IgD-negative memory B cell (primary cell): ENCODE measurements around the gene ZKSCAN4. TPM values are rescaled to one million over a fixed set of nuclear protein-coding genes. Genes with fewer than 3 reads are reported as not detected.

Source experiments
- H3K27ac Mint-ChIP-seq, 3 donors: one replicate each; pipeline ENCODE4 v1.8.0; 2020 to 2022; ENCODE audit warnings: mild to moderate bottlenecking in 3 of 3, mixed read lengths in 3 of 3, moderate library complexity in 1 of 3
- H3K27me3 Mint-ChIP-seq: one replicate; pipeline ENCODE4 v1.8.0; 2021; ENCODE audit warnings: mixed read lengths
- H3K36me3 Mint-ChIP-seq: one replicate; pipeline ENCODE4 v1.8.0; 2020; ENCODE audit warnings: mild to moderate bottlenecking, mixed read lengths
- H3K4me1 Mint-ChIP-seq, 3 donors: one replicate each; pipeline ENCODE4 v1.8.0; 2020 to 2022; ENCODE audit warnings: mixed read lengths in 3 of 3, mild to moderate bottlenecking in 1 of 3
- H3K4me3 Mint-ChIP-seq, 4 donors: one replicate each; pipeline ENCODE4 v1.8.0; 2020 to 2022; ENCODE audit warnings: mild to moderate bottlenecking in 4 of 4, mixed read lengths in 4 of 4, moderate library complexity in 3 of 4
- H3K9me3 Mint-ChIP-seq, 3 donors: one replicate each; pipeline ENCODE4 v1.8.0; 2020 to 2021; ENCODE audit warnings: mixed read lengths in 3 of 3, mild to moderate bottlenecking in 1 of 3
- polyA plus RNA-seq: library from polyadenylated mRNA; unstranded; fragments of 300-500 nt; fragmentation: Illumina TruSeq; gene quantifications from one replicate; pipeline ENCODE4 v1.2.3, GENCODE V29; 2021

The ZKSCAN4 gene
- polyA plus RNA-seq, 1 donor from 2014 or later: 3.4 TPM

- Mint-ChIP-seq H3K4me3 (peak overlapping the region in 1 of 4 donors; percentile 49), H3K27ac (no peak overlapping the region), H3K36me3 (no peaks in the 10 kb centered on the region), H3K27me3 (no peaks in the 10 kb centered on the region), H3K4me1 (peaks cover 0 to 12% (median 2%) of the 10 kb centered on the region in 3 donors), H3K9me3 (no peaks in the 10 kb centered on the region)
These were observed 12.8 kb upstream of the ZKSCAN4 start for GRCh38 chr6:28264834-28265401.

GRCh38 chr6:28263922-28264321, 11.9 kb upstream of the ZKSCAN4 start:
- Mint-ChIP-seq H3K27me3 (peaks cover under 1% of the 10 kb centered on the region), H3K4me1 (peaks cover 0 to 10% (median 2%) of the 10 kb centered on the region in 3 donors), H3K27ac (no peak overlapping the region), H3K4me3 (peak overlapping the region in 1 of 4 donors; percentile 49), H3K36me3 (peaks cover 4% of the 10 kb centered on the region), H3K9me3 (peaks cover 0 to 5% (median under 1%) of the 10 kb centered on the region in 3 donors)

- Mint-ChIP-seq H3K27me3 (peaks cover 5% of the 10 kb centered on the region), H3K36me3 (peaks cover 7% of the 10 kb centered on the region), H3K4me1 (peaks cover 2 to 4% (median 3%) of the 10 kb centered on the region in 3 donors), H3K4me3 (peak within 1 kb of the TSS; percentile 51 to 87 (median 71)), H3K27ac (peak within 1 kb of the TSS in 2 of 3 donors; percentile 59 to 60), H3K9me3 (peaks cover 0 to 8% (median 3%) of the 10 kb centered on the region in 3 donors)
These were observed 7.1 kb upstream of the ZKSCAN4 start, which contains the start of gene NKAPL for GRCh38 chr6:28258877-28259777. Gene NKAPL (plus strand): TSS chr6:28259297. CDS start chr6:28259372, 75 bp downstream.

GRCh38 chr6:28257042-28257441, 5.0 kb upstream of the ZKSCAN4 start:
- Mint-ChIP-seq H3K4me3 (peak overlapping the region in 1 of 4 donors; percentile 49), H3K9me3 (peaks cover 0 to 9% (median 3%) of the 10 kb centered on the region in 3 donors), H3K27ac (no peak overlapping the region), H3K36me3 (peaks cover 7% of the 10 kb centered on the region), H3K4me1 (peaks cover 5 to 8% (median 8%) of the 10 kb centered on the region in 3 donors), H3K27me3 (peaks cover 5% of the 10 kb centered on the region)

GRCh38 chr6:28254121-28254519, 2.1 kb upstream of the ZKSCAN4 start:
- Mint-ChIP-seq H3K27me3 (peaks cover 5% of the 10 kb centered on the region), H3K4me1 (peaks cover 17 to 25% (median 20%) of the 10 kb centered on the region in 3 donors), H3K9me3 (peaks cover 0 to 5% (median 3%) of the 10 kb centered on the region in 3 donors), H3K27ac (no peak overlapping the region), H3K4me3 (no peak overlapping the region), H3K36me3 (peaks cover 5% of the 10 kb centered on the region)

GRCh38 chr6:28251661-28252008, 434 bp downstream of the ZKSCAN4 start:
- Mint-ChIP-seq H3K4me1 (peaks cover 14 to 22% (median 16%) of the 10 kb centered on the region in 3 donors), H3K27ac (peak overlapping the region; percentile 40 to 95 (median 88)), H3K4me3 (peak overlapping the region; percentile 97 to 100 (median 100)), H3K9me3 (peaks cover 0 to 2% (median 0%) of the 10 kb centered on the region in 3 donors), H3K27me3 (peaks cover 3% of the 10 kb centered on the region), H3K36me3 (peaks cover 6% of the 10 kb centered on the region)

GRCh38 chr6:28250747-28251146, 1.3 kb downstream of the ZKSCAN4 start:
- Mint-ChIP-seq H3K9me3 (peaks cover 0 to 2% (median 0%) of the 10 kb centered on the region in 3 donors), H3K36me3 (peaks cover 10% of the 10 kb centered on the region), H3K27me3 (peaks cover 3% of the 10 kb centered on the region), H3K4me3 (peak overlapping the region; percentile 24 to 84 (median 60)), H3K27ac (peak overlapping the region in 2 of 3 donors; percentile 53 to 60), H3K4me1 (peaks cover 14 to 22% (median 16%) of the 10 kb centered on the region in 3 donors)

GRCh38 chr6:28248916-28249315, 3.2 kb downstream of the ZKSCAN4 start:
- Mint-ChIP-seq H3K4me3 (peak overlapping the region in 1 of 4 donors; percentile 71), H3K4me1 (peaks cover 14 to 22% (median 20%) of the 10 kb centered on the region in 3 donors), H3K27ac (no peak overlapping the region), H3K36me3 (peaks cover 17% of the 10 kb centered on the region), H3K9me3 (peaks cover 0 to 2% (median 0%) of the 10 kb centered on the region in 3 donors), H3K27me3 (no peaks in the 10 kb centered on the region)

- no peak overlapping the region for H3K4me3 Mint-ChIP-seq
- no peak overlapping the region for H3K27ac Mint-ChIP-seq
- peaks cover 4% of the 10 kb centered on the region in 3 donors for H3K4me1 Mint-ChIP-seq
- no peaks in the 10 kb centered on the region for H3K27me3 Mint-ChIP-seq
- peaks cover 17% of the 10 kb centered on the region for H3K36me3 Mint-ChIP-seq
- no peaks in the 10 kb centered on the region for H3K9me3 Mint-ChIP-seq
These were observed 6.7 kb downstream of the ZKSCAN4 start for GRCh38 chr6:28245206-28245941.

- H3K36me3 Mint-ChIP-seq: peaks cover 14% of the 10 kb centered on the region
- H3K9me3 Mint-ChIP-seq: no peaks in the 10 kb centered on the region
- H3K4me3 Mint-ChIP-seq: no peak overlapping the region
- peaks cover 0 to 4% (median 0%) of the 10 kb centered on the region in 3 donors for H3K4me1 Mint-ChIP-seq
- H3K27ac Mint-ChIP-seq: no peak overlapping the region
- no peaks in the 10 kb centered on the region for H3K27me3 Mint-ChIP-seq
These were observed 8.1 kb downstream of the ZKSCAN4 start for GRCh38 chr6:28243946-28244345.

GRCh38 chr6:28240471-28240870, 11.6 kb downstream of the ZKSCAN4 start:
- H3K9me3 Mint-ChIP-seq: no peaks in the 10 kb centered on the region
- peak overlapping the region in 1 of 3 donors; percentile 8 for H3K27ac Mint-ChIP-seq
- peaks cover 0 to 4% (median 0%) of the 10 kb centered on the region in 3 donors for H3K4me1 Mint-ChIP-seq
- no peaks in the 10 kb centered on the region for H3K27me3 Mint-ChIP-seq
- peaks cover 9% of the 10 kb centered on the region for H3K36me3 Mint-ChIP-seq
- no peak overlapping the region for H3K4me3 Mint-ChIP-seq

- Mint-ChIP-seq H3K9me3 (no peaks in the 10 kb centered on the region), H3K36me3 (peaks cover 9% of the 10 kb centered on the region), H3K4me3 (no peak overlapping the region), H3K27ac (no peak overlapping the region), H3K4me1 (peaks cover 0 to 4% (median 0%) of the 10 kb centered on the region in 3 donors), H3K27me3 (no peaks in the 10 kb centered on the region)
These were observed 12.4 kb downstream of the ZKSCAN4 start for GRCh38 chr6:28239636-28240035.

- Mint-ChIP-seq H3K4me3 (no peak overlapping the region), H3K9me3 (no peaks in the 10 kb centered on the region), H3K36me3 (peaks cover 11% of the 10 kb centered on the region), H3K4me1 (peaks cover 0 to 2% (median 0%) of the 10 kb centered on the region in 3 donors), H3K27me3 (no peaks in the 10 kb centered on the region), H3K27ac (no peak overlapping the region)
These were observed 16.1 kb downstream of the ZKSCAN4 start for GRCh38 chr6:28235912-28236452.

- peaks cover 12% of the 10 kb centered on the region for H3K36me3 Mint-ChIP-seq
- H3K27me3 Mint-ChIP-seq: no peaks in the 10 kb centered on the region
- no peak overlapping the region for H3K27ac Mint-ChIP-seq
- peaks cover 1 to 5% (median 2%) of the 10 kb centered on the region in 3 donors for H3K4me1 Mint-ChIP-seq
- H3K9me3 Mint-ChIP-seq: no peaks in the 10 kb centered on the region
- H3K4me3 Mint-ChIP-seq: no peak overlapping the region
These were observed 19.3 kb downstream of the ZKSCAN4 start for GRCh38 chr6:28232785-28233184.
